ENCODE data around the gene POU2F3. TPM values are rescaled to one million over a fixed set of nuclear protein-coding genes. Genes with fewer than 3 reads are reported as not detected.

The POU2F3 gene
- total and polyA plus RNA-seq, 2 experiments from 2014 or later: 0.15 to 0.40 TPM

DNA sequence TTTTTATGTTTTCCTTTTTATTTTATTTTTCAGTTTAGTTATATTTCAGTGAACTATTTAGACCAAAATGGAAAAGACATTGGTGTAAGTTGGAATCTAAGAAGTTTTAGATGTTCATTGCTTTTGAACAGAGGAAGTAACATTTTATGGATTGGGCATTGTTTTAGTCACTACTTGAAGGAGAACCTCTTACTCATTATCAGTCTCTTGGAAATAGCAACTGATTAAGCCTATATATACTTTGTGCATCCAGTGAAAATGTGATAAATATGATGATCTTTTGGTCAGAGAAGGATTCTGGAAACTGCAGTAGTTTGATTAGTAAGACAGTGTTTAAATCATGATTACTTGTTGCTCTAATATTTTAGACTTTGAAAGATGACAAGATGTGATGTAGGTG, 110.7 kb downstream of the POU2F3 start:
- H3K27ac ChIP-seq: no peak overlapping the region
- no peak for DNase-seq (ENCODE audit: low read depth in 1 of 2, low spot score in 1 of 2)
- no peak overlapping the region for H3K4me3 ChIP-seq
- H3K4me1 ChIP-seq (ENCODE audit: low read depth): peaks cover 22% of the 10 kb centered on the region
- no peaks in the 10 kb centered on the region for H3K9me3 ChIP-seq (ENCODE audit: low read depth)
- H3K36me3 ChIP-seq: no peaks in the 10 kb centered on the region
- TF ChIP-seq, protein P1, sequence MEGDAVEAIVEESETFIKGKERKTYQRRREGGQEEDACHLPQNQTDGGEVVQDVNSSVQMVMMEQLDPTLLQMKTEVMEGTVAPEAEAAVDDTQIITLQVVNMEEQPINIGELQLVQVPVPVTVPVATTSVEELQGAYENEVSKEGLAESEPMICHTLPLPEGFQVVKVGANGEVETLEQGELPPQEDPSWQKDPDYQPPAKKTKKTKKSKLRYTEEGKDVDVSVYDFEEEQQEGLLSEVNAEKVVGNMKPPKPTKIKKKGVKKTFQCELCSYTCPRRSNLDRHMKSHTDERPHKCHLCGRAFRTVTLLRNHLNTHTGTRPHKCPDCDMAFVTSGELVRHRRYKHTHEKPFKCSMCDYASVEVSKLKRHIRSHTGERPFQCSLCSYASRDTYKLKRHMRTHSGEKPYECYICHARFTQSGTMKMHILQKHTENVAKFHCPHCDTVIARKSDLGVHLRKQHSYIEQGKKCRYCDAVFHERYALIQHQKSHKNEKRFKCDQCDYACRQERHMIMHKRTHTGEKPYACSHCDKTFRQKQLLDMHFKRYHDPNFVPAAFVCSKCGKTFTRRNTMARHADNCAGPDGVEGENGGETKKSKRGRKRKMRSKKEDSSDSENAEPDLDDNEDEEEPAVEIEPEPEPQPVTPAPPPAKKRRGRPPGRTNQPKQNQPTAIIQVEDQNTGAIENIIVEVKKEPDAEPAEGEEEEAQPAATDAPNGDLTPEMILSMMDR (IDR thresholded peaks at IDR 0.05; ENCODE audit: low read depth, low read length): no peak
- H3K27me3 ChIP-seq: no peaks in the 10 kb centered on the region

DNA sequence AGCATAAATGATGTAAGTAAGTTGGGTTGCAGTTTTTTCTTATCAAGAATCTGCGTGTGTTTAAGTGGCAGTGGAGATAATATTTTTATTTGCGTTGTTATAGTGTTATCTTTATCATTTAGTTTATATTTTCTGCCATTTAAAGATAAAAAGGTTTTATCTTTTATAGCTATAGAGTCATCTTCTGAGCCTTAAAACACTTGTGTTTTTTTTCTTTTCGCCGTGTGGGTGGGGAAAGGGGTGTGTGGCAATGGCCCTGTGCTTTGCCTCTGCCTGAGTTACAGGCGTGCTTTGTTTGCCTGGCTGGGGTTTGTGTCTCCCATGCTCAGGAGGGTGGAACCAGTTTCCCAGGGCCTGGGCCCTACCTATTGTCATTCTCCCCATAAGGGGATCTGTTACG, 112.5 kb downstream of the POU2F3 start:
- no peaks in the 10 kb centered on the region for H3K9me3 ChIP-seq (ENCODE audit: low read depth)
- DNase-seq (ENCODE audit: low read depth in 1 of 2, low spot score in 1 of 2): peak in 1 of 2 donors; percentile 39
- no peak overlapping the region for H3K4me3 ChIP-seq
- TF ChIP-seq, protein P1 (IDR thresholded peaks at IDR 0.05; ENCODE audit: low read depth, low read length): no peak
- H3K27me3 ChIP-seq: no peaks in the 10 kb centered on the region
- peaks cover 4% of the 10 kb centered on the region for H3K4me1 ChIP-seq (ENCODE audit: low read depth)
- H3K36me3 ChIP-seq: no peaks in the 10 kb centered on the region
- H3K27ac ChIP-seq: no peak overlapping the region

- no peaks in the 10 kb centered on the region for H3K9me3 ChIP-seq (ENCODE audit: low read depth)
- TF ChIP-seq, protein P1 (IDR thresholded peaks at IDR 0.05; ENCODE audit: low read depth, low read length): no peak
- H3K27me3 ChIP-seq: no peaks in the 10 kb centered on the region
- peaks cover under 1% of the 10 kb centered on the region for H3K4me1 ChIP-seq (ENCODE audit: low read depth)
- no peak overlapping the region for H3K4me3 ChIP-seq
- H3K27ac ChIP-seq: no peak overlapping the region
- no peak for DNase-seq (ENCODE audit: low read depth in 1 of 2, low spot score in 1 of 2)
- no peaks in the 10 kb centered on the region for H3K36me3 ChIP-seq
These were observed 114.1 kb downstream of the POU2F3 start for GRCh38 chr11:120354068-120354467.

DNA sequence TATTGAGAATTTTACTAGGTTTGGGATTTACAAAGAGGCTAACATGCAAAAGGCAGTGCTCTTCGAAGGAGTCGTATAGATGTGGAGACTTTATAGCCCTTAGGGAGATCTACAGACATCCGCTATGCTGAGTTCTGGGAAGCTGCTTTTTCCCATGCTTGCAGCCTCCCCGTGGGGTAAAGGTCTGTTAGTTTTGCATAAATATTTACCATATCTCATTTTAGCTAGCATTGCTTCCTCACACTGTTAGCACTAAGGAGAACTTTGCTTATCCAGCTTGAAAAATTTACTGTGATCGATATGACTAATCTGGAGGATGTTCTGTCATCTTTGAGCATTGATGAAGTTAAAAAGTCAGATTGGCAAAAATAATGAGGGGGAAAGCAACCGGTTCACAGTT, 114.8 kb downstream of the POU2F3 start:
- TF ChIP-seq, protein P1 (IDR thresholded peaks at IDR 0.05; ENCODE audit: low read depth, low read length): no peak
- DNase-seq (ENCODE audit: low read depth in 1 of 2, low spot score in 1 of 2): no peak
- H3K36me3 ChIP-seq: no peaks in the 10 kb centered on the region
- H3K27me3 ChIP-seq: no peaks in the 10 kb centered on the region
- no peaks in the 10 kb centered on the region for H3K9me3 ChIP-seq (ENCODE audit: low read depth)
- H3K4me3 ChIP-seq: no peak overlapping the region
- no peak overlapping the region for H3K27ac ChIP-seq
- H3K4me1 ChIP-seq (ENCODE audit: low read depth): no peaks in the 10 kb centered on the region

GRCh38 chr11:120357620-120358019, 117.7 kb downstream of the POU2F3 start:
- Histone ChIP-seq H3K27ac (no peak overlapping the region), H3K9me3 (ENCODE audit: low read depth) (no peaks in the 10 kb centered on the region), H3K36me3 (no peaks in the 10 kb centered on the region), H3K27me3 (no peaks in the 10 kb centered on the region), H3K4me3 (no peak overlapping the region), H3K4me1 (ENCODE audit: low read depth) (no peaks in the 10 kb centered on the region)
- no peak for DNase-seq (ENCODE audit: low read depth in 1 of 2, low spot score in 1 of 2)
- TF ChIP-seq, protein P1 (IDR thresholded peaks at IDR 0.05; ENCODE audit: low read depth, low read length): no peak

DNA sequence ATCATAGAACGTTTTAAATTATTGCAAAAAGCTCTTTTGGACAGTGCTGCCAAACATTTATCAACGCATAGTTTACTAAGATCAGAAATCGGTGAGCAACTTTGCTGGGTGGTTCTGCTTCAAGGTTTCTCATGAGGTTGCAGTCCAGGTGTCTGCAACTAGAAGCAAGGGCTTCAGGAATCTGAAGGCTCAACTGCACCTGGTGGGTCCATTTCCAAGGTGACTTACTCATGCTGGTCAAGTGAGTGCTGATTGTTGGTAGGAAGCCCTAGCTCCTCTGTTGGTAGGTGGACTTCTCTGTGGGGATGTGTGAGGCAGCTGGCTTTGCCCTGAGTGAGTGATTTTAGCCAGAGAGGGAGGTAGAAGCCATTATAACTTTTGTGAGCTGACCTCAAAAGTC, 118.8 kb downstream of the POU2F3 start:
- TF ChIP-seq, protein P1 (IDR thresholded peaks at IDR 0.05; ENCODE audit: low read depth, low read length): no peak
- Histone ChIP-seq H3K36me3 (no peaks in the 10 kb centered on the region), H3K4me1 (ENCODE audit: low read depth) (no peaks in the 10 kb centered on the region), H3K27ac (no peak overlapping the region), H3K9me3 (ENCODE audit: low read depth) (no peaks in the 10 kb centered on the region), H3K4me3 (no peak overlapping the region), H3K27me3 (no peaks in the 10 kb centered on the region)
- DNase-seq (ENCODE audit: low read depth in 1 of 2, low spot score in 1 of 2): no peak
